ENCODE data around the gene FAM149A.

FAM149A gene

GRCh38 chr4:186151499-186151898, 47.0 kb downstream of the FAM149A start:
- H3K4me3 ChIP-seq (ENCODE audit: low read depth, low read length) = no peak overlapping the region
- TF ChIP-seq, protein P1, sequence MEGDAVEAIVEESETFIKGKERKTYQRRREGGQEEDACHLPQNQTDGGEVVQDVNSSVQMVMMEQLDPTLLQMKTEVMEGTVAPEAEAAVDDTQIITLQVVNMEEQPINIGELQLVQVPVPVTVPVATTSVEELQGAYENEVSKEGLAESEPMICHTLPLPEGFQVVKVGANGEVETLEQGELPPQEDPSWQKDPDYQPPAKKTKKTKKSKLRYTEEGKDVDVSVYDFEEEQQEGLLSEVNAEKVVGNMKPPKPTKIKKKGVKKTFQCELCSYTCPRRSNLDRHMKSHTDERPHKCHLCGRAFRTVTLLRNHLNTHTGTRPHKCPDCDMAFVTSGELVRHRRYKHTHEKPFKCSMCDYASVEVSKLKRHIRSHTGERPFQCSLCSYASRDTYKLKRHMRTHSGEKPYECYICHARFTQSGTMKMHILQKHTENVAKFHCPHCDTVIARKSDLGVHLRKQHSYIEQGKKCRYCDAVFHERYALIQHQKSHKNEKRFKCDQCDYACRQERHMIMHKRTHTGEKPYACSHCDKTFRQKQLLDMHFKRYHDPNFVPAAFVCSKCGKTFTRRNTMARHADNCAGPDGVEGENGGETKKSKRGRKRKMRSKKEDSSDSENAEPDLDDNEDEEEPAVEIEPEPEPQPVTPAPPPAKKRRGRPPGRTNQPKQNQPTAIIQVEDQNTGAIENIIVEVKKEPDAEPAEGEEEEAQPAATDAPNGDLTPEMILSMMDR (conservative IDR thresholded peaks at IDR 0.05; ENCODE audit: low read depth, low read length) = no peak
- no peak for DNase-seq (ENCODE audit: low read depth)

- TF ChIP-seq, protein P1 (conservative IDR thresholded peaks at IDR 0.05; ENCODE audit: low read depth, low read length) = no peak
- DNase-seq (ENCODE audit: low read depth) = no peak
These were observed 53.7 kb downstream of the FAM149A start for GRCh38 chr4:186158021-186158813.

GRCh38 chr4:186158966-186159365, 54.5 kb downstream of the FAM149A start:
- no peak for DNase-seq (ENCODE audit: low read depth)
- TF ChIP-seq, protein P1 (conservative IDR thresholded peaks at IDR 0.05; ENCODE audit: low read depth, low read length) = no peak
- H3K4me3 ChIP-seq (ENCODE audit: low read depth, low read length) = no peak overlapping the region

More at GRCh38 chr4:186158021-186158813, 53.7 kb downstream of the FAM149A start:
- H3K4me3 ChIP-seq (ENCODE audit: low read depth, low read length) = no peak overlapping the region

DNA sequence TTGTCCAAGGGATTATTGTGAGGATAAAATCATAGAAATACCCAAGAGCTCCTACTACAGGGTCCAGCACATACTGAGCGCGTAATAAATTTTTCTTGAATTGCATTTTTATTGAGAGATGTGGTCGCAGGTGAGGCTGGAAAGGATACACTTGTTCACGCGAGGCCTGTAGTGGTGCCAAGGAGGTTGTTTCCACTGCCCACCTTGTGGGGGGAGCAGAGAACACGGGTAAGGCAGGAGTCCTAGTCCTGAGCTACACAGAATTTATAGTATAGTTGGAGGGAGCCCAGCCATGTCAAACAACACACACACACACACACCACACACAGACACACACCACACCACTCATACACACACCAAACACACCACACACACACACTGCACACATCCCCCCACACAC, 55.1 kb downstream of the FAM149A start:
- TF ChIP-seq, protein P1 (conservative IDR thresholded peaks at IDR 0.05; ENCODE audit: low read depth, low read length) = no peak
- no peak for DNase-seq (ENCODE audit: low read depth)
- H3K4me3 ChIP-seq (ENCODE audit: low read depth, low read length) = no peak overlapping the region

GRCh38 chr4:186161138-186161537, 56.6 kb downstream of the FAM149A start:
- DNase-seq (ENCODE audit: low read depth) = no peak
- TF ChIP-seq, protein P1 (conservative IDR thresholded peaks at IDR 0.05; ENCODE audit: low read depth, low read length) = no peak
- H3K4me3 ChIP-seq (ENCODE audit: low read depth, low read length) = no peak overlapping the region

- no peak for DNase-seq (ENCODE audit: low read depth)
- no peak overlapping the region for H3K4me3 ChIP-seq (ENCODE audit: low read depth, low read length)
- TF ChIP-seq, protein P1 (conservative IDR thresholded peaks at IDR 0.05; ENCODE audit: low read depth, low read length) = no peak
These were observed 62.5 kb downstream of the FAM149A start for GRCh38 chr4:186166852-186167512.

Measured in choroid plexus epithelial cell (primary cell).